ENCODE data around the gene GLP2R.

DNA sequence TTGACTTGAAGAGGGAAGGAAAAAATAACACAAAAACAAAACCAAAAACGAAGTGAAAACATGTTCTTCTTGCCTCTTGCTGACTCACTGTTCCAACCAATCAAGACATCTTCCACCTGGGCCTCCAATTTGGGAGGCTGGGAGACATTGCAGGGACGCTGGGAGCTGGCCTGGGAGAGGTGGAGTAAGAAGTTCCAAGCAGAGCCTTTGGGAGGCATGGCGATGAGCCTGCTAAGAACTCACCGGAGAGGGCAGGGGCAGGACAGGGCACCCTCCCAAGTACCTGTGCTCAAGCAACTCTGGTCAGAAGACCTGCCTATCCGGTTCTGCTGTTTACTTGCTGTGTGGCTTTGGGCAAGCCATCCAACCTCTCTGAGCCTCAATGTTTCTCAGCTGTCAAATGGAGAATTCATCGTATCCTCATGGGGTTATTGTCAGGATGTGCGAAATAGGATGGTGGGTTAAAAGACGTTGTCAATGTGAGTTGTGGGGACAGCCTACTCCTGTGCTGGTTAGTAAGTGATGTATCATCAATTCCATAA is 856 bp upstream of the GLP2R start:
- TF ChIP-seq, protein P1, sequence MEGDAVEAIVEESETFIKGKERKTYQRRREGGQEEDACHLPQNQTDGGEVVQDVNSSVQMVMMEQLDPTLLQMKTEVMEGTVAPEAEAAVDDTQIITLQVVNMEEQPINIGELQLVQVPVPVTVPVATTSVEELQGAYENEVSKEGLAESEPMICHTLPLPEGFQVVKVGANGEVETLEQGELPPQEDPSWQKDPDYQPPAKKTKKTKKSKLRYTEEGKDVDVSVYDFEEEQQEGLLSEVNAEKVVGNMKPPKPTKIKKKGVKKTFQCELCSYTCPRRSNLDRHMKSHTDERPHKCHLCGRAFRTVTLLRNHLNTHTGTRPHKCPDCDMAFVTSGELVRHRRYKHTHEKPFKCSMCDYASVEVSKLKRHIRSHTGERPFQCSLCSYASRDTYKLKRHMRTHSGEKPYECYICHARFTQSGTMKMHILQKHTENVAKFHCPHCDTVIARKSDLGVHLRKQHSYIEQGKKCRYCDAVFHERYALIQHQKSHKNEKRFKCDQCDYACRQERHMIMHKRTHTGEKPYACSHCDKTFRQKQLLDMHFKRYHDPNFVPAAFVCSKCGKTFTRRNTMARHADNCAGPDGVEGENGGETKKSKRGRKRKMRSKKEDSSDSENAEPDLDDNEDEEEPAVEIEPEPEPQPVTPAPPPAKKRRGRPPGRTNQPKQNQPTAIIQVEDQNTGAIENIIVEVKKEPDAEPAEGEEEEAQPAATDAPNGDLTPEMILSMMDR (IDR thresholded peaks at IDR 0.05) = no peak
- no peak for TF ChIP-seq POLR2A (IDR thresholded peaks at IDR 0.05)
